ENCODE data around the gene COX5B.

COX5B gene

DNA sequence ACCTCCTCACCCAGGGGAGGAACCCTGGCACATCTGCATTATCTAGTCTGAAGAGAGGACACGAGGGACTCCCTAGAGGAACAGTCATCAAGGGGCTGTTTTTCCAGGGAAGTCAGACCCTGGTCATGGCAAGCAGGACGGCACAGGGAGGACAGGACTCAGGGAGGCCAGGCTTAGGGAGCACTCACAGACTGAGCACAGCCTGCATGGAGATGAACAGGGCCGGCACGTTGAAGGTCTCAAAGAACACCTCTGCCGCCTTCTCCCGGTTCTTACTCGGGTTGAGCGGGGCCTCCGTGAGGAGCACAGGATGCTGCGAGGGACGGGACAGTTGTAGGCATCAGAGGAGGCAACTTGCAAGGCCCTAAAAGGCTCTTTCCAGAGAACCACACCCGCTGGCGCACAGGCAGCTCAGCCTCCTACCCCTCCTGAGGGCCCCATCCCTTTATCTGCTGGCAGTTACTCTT lies 12.9 kb downstream of the COX5B start:
- FAIRE-seq (no peak), DNase-seq (ENCODE audit: insufficient read length) (no peak)
- TF ChIP-seq POLR2AphosphoS5 (IDR thresholded peaks at IDR 0.05; ENCODE audit: low read depth, low read length) (no peak), POLR2A (IDR thresholded peaks at IDR 0.05; ENCODE audit: low read depth, low read length) (no peak), TAF1 (IDR thresholded peaks at IDR 0.05; ENCODE audit: borderline replicate concordance, low read depth, low read length) (no peak)

DNA sequence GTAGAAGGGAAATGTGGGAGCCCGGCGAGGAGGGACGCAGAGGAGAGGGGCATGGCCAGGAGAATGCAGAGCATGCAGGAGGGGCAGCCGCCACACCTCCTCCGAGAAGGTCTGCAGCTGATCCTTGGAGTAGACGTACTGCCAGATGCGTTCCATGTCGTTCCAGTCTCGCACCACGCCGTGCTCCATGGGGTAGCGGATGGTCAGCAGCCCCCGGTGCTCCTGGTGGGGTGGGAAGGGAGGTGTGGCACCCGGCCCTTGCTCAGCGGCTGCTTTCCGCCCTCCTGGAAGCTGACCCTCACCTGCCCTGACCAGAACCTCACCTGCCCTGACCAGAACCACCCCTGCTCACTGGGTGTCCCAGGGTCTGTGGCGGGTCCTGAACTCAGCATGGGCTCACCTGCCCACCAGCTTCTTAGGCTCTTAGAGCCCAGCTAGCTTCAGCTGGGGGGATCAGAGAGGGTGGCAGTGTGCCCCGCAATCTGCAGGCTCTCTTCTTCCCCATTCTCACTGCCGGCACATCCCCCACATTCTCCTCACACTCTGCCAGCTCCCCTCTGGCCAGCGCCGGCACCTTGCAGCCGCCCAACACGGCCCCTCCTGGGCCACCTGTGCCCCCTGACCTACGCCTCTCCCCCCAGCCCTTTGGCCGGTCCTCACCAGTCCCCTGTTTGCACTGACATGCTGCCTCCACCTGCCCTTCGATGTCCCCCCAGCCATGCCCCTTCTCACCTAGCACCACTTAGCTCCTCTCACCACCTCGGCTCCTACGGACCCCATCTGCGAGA lies 13.6 kb downstream of the COX5B start:
- TF ChIP-seq POLR2AphosphoS5 (IDR thresholded peaks at IDR 0.05; ENCODE audit: low read depth, low read length): no peak
- no peak for TF ChIP-seq TAF1 (IDR thresholded peaks at IDR 0.05; ENCODE audit: borderline replicate concordance, low read depth, low read length)
- TF ChIP-seq POLR2A (IDR thresholded peaks at IDR 0.05; ENCODE audit: low read depth, low read length): no peak
- no peak for FAIRE-seq
- DNase-seq (ENCODE audit: insufficient read length): no peak

DNA sequence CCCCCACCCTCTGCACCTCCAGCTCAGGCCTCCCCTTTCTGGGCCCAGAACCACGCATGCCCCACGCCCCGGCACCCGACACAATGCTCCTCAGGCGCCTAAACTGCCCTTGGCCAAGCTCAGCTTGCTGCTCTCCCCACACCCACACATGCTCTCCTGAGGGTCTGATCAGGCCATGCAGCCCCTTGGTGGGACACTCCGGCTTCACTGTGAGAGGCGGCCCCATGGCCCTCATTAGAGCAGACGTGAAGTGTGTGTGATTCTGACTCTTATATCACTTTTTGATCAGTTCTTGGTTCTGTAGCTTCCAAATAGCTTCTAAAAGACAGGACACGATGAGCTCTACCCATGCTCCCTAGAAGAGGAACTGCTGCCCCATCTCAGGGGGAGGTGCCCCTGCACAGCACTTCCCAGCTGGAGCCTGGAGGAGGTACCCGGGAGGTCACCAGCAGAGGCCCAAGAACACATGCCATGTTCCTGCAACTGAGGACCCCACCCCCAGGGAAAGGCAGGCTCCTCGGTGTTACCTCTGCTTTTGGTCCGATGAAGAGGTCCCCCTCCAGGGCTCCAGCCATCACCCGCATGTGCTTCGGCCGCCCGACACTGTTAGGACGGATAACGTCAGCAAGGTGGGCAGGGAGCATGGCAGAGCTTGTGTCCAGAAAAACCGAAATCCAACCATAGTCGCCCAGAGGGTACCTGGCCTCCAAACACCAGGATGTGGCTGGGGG lies 14.3 kb downstream of the COX5B start:
- FAIRE-seq (no peak), DNase-seq (ENCODE audit: insufficient read length) (no peak)
- TF ChIP-seq TAF1 (IDR thresholded peaks at IDR 0.05; ENCODE audit: borderline replicate concordance, low read depth, low read length) (no peak), POLR2A (IDR thresholded peaks at IDR 0.05; ENCODE audit: low read depth, low read length) (no peak), POLR2AphosphoS5 (IDR thresholded peaks at IDR 0.05; ENCODE audit: low read depth, low read length) (no peak)

DNA sequence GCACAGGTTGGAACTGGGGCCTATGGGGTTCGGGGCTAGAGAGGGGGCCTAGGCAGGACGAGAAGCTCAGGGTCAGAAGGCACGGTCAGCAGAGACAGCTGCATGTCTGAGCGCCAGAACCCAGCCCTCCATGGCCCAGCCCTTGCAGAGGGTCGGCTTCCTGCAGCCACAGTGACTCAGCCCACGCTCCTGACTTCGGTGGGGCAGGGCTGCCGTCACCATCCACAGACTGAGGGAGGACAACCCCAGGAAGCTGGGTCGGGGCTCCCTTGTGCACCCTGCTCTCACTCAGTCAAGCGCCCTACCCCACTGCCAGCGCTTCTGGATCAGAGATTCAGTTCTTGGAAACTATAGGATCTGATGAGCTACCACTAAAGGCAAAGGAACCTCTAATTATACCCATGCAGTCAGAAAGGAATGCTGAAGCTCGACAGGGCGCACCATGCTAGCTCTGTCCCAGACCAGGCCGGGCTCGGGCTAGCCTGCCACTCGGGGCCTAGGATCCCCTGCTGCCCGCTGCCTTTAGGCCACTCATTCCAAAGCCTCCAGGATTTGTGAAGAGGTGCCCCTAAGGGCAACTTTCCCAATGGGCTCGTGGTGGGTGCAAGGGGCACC lies 15.0 kb downstream of the COX5B start:
- FAIRE-seq: no peak
- no peak for DNase-seq (ENCODE audit: insufficient read length)
- TF ChIP-seq TAF1 (IDR thresholded peaks at IDR 0.05; ENCODE audit: borderline replicate concordance, low read depth, low read length): no peak
- no peak for TF ChIP-seq POLR2A (IDR thresholded peaks at IDR 0.05; ENCODE audit: low read depth, low read length)
- no peak for TF ChIP-seq POLR2AphosphoS5 (IDR thresholded peaks at IDR 0.05; ENCODE audit: low read depth, low read length)

DNA sequence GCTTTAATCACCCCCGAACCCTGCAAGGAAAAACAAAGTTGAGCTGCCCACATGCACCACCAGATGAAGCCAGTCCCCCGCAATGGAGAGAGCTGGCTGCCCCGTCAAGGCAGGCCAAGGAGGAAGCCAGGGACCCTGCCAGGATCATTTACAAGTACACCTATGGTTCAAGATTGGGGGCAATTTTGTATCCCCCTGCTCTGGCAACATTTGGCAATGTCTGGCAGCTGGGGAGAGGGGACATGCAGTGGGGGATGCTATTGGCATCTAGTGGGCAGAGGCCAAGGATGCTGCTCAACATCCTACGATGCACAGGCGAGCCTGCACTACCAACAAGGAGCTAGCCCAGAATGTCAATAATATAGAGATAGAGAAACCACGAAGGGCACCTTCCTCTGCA lies 16.1 kb downstream of the COX5B start:
- FAIRE-seq (no peak), DNase-seq (ENCODE audit: insufficient read length) (no peak)
- TF ChIP-seq POLR2AphosphoS5 (IDR thresholded peaks at IDR 0.05; ENCODE audit: low read depth, low read length) (no peak), TAF1 (IDR thresholded peaks at IDR 0.05; ENCODE audit: borderline replicate concordance, low read depth, low read length) (no peak), POLR2A (IDR thresholded peaks at IDR 0.05; ENCODE audit: low read depth, low read length) (no peak)

DNA sequence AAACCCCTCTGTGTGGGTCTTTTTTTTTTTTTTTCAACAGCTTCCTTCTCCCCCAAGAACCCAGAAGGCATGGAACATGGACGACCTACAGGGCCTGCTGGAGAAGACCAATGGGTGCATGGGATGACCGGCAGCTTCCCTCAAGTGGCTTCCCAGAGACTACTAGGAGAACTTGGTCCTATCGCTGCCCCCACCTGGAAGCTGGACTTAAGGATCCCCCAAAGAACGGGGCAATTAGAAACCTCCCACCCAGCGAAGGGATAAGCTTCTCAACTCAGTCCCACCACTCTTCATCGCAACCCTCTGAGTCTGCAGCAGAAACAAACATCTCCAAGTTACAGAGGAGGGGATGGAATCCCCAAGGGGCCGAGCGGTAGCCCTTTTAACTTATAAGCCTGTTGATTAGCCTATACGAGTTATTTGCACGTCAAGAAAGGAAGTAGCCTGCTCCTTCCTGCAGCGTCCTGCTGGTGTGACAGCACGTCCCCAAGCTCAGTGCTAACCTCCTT lies 16.6 kb downstream of the COX5B start:
- no peak for FAIRE-seq
- TF ChIP-seq POLR2A (IDR thresholded peaks at IDR 0.05; ENCODE audit: low read depth, low read length) (no peak; the same call in 1 of the 2 replicates), POLR2AphosphoS5 (IDR thresholded peaks at IDR 0.05; ENCODE audit: low read depth, low read length) (no peak), TAF1 (IDR thresholded peaks at IDR 0.05; ENCODE audit: borderline replicate concordance, low read depth, low read length) (no peak)
- DNase-seq (ENCODE audit: insufficient read length): no peak

DNA sequence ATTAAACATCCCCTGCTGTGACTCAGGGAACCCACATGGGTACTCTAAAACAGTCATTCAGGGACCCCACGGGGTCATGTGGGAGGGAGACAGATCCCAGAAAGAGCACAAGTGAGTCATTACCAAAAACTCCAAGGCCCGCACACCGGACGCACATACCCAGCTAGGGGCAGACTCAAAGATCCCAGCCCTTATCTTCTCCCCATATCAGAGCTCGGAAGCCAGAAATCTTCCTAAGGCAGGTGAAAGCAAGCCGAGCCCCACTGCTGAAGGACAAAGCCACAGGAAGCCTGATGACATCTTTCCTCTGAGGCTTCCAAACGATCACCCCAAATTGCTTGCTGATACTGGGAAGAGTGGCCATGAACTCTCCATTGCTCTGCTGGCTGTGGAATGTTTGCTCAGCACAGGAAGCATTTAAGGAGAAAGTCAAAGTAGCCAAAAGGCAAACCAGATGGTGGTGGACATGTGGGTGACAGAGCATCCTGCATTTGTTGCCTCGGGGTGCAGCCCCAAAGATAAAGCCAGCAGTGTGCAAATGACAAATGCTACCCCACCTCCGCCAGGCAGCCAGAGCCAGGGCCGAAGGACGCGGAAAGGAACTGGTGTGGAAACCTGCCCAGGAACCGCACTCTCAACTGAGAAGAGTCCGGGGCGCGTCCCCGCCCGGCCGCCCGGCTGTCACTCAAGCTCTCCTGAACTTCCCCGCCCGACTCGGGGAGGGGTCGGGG lies 17.2 kb downstream of the COX5B start:
- DNase-seq (ENCODE audit: insufficient read length) (peak; percentile 68), FAIRE-seq (peak; percentile 56)
- TF ChIP-seq POLR2AphosphoS5 (IDR thresholded peaks at IDR 0.05; ENCODE audit: low read depth, low read length) (peak; percentile 28), POLR2A (IDR thresholded peaks at IDR 0.05; ENCODE audit: low read depth, low read length) (peak; percentile 54), TAF1 (IDR thresholded peaks at IDR 0.05; ENCODE audit: borderline replicate concordance, low read depth, low read length) (peak; percentile 46; the same call in 1 of the 2 replicates)

DNA sequence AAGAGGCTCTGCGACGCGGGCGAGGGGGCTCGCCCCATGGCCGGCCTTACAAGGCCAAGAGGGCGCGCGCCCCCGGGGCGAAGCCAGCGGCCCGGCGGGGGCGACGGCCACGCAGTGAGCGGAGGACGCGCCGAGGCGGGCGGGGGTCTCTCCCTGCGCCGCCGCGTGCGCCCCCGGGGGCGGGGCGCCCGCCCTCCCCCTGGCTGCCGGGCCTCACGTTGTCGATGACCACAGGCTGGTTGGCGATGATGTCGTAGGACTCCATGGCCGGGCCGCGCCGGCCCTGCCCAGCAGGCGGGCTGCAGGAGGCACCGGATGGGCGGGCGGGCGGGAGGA lies 17.7 kb downstream of the COX5B start:
- DNase-seq (ENCODE audit: insufficient read length) (no peak), FAIRE-seq (no peak)
- TF ChIP-seq POLR2A (IDR thresholded peaks at IDR 0.05; ENCODE audit: low read depth, low read length): 0 out of 2 replicates have a peak, but pooled peaks have one; percentile 19
- TF ChIP-seq POLR2AphosphoS5 (IDR thresholded peaks at IDR 0.05; ENCODE audit: low read depth, low read length): peak; percentile 31
- TF ChIP-seq TAF1 (IDR thresholded peaks at IDR 0.05; ENCODE audit: borderline replicate concordance, low read depth, low read length): 0 out of 2 replicates have a peak, but pooled peaks have one; percentile 9

DNA sequence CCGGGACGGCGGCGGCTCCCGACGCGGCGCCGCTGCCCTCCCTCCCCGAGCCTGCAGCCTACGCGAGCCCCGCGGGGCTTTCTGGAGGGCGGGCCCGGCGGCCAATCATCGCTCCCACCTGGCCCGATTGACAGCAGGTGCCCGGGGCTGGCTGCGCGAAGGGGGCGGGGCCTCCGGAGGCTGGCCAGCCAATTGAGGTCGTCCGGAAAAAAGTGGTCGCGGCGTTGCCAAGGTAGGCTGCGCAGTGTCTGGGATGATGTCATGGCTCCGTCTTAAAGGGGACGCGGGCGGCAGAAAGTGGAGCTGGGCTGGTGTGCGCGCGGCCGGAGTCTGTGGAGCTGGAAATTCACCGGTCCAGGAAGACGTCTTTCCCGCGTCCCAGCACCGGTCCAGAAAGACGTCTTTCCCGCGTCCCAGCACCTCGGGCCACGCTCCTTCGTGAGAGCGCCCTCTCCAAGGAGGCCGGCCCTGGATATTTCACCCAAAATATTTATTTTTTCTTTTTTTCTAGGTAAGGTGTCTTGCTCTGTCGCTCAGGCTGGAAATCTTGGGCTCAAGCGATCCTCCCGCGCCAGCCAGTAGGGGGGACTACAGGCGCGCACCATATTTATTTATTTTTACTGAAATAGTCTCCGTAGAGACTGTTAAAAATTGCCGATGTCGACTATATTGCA lies 18.2 kb downstream of the COX5B start, which contains the start of gene ACTR1B:
TSS of gene ACTR1B (minus strand) at position 83 of the 674 bp plus-strand sequence. CDS start 154 bp downstream, outside the sequence.
- DNase-seq (ENCODE audit: insufficient read length): peak; percentile 97
- peak; percentile 95 for FAIRE-seq
- TF ChIP-seq TAF1 (IDR thresholded peaks at IDR 0.05; ENCODE audit: borderline replicate concordance, low read depth, low read length) (0 out of 2 replicates have a peak, but pooled peaks have one; percentile 15), POLR2A (IDR thresholded peaks at IDR 0.05; ENCODE audit: low read depth, low read length) (peak; percentile 74), POLR2AphosphoS5 (IDR thresholded peaks at IDR 0.05; ENCODE audit: low read depth, low read length) (no peak; the same call in 1 of the 2 replicates)

DNA sequence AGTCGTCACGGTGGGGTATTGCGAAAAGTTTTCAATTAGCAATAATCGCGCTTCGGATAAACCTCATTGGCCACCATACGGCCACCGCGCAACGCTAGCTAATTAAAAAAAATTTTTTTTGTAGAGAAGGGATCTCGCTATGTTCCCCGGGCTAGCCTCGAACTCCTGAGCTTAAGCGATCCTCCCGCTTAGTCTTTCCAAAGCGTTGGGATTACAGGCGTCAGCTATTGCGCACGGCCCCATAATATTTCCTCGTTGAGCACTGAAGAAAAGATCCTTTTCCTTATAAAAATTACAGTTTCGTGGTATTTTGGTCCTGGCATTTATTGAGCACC lies 18.7 kb downstream of the COX5B start:
- DNase-seq (ENCODE audit: insufficient read length) (no peak), FAIRE-seq (no peak)
- TF ChIP-seq TAF1 (IDR thresholded peaks at IDR 0.05; ENCODE audit: borderline replicate concordance, low read depth, low read length) (no peak), POLR2AphosphoS5 (IDR thresholded peaks at IDR 0.05; ENCODE audit: low read depth, low read length) (no peak), POLR2A (IDR thresholded peaks at IDR 0.05; ENCODE audit: low read depth, low read length) (no peak)

All from GM12892 (cell line).